Muscle layer of duodenum (tissue), 2 donors: Measurements from ENCODE around the gene COL4A6.
"Not testable (repeated sequence)": the region's sequence is repeated elsewhere in the genome, so short reads cannot be mapped to it uniquely, and the experiment has no call there.

Experiments used
- H3K27ac ChIP-seq: one replicate; pipeline ENCODE4 v1.7.0; 2013; ENCODE audit warnings: mild to moderate bottlenecking, low read length
- H3K27me3 ChIP-seq: one replicate; pipeline ENCODE4 v1.7.0; 2013; ENCODE audit warnings: low read depth, mild to moderate bottlenecking, control low read depth, low read length
- H3K36me3 ChIP-seq, 2 donors: one replicate each; pipeline ENCODE4 v1.7.0; 2013; ENCODE audit warnings: low read length in 2 of 2, control low read depth in 1 of 2, mild to moderate bottlenecking in 1 of 2; ENCODE audit not compliant: insufficient read depth in 2 of 2, control insufficient read depth in 1 of 2
- H3K4me1 ChIP-seq, 2 donors: one replicate each; pipeline ENCODE4 v1.7.0; 2013; ENCODE audit warnings: low read length in 2 of 2, mild to moderate bottlenecking in 2 of 2, control low read depth in 1 of 2, moderate library complexity in 1 of 2; ENCODE audit not compliant: insufficient read depth in 2 of 2, control insufficient read depth in 1 of 2
- H3K4me3 ChIP-seq, 2 donors: one replicate each; pipeline ENCODE4 v1.7.0; 2013; ENCODE audit warnings: low read length in 2 of 2, low read depth in 1 of 2, mild to moderate bottlenecking in 1 of 2
- H3K9me3 ChIP-seq, 2 donors: one replicate each; pipeline ENCODE4 v1.7.0; 2013; ENCODE audit warnings: low read length in 2 of 2, control low read depth in 1 of 2, mild to moderate bottlenecking in 1 of 2; ENCODE audit not compliant: control insufficient read depth in 1 of 2
- donor health status: healthy.

The COL4A6 gene

GRCh38 chrX:108438110-108438623 is at the start of gene COL4A6:
TSS of gene COL4A6 (minus strand) at chrX:108438422. CDS start at chrX:108438196, 226 bp downstream.
- Histone ChIP-seq H3K36me3 (no peaks in the 10 kb centered on the region), H3K27ac (peak within 1 kb of the TSS; percentile 14), H3K4me1 (no peaks in the 10 kb centered on the region), H3K9me3 (no peaks in the 10 kb centered on the region), H3K4me3 (peak within 1 kb of the TSS; percentile 68 to 71), H3K27me3 (no peaks in the 10 kb centered on the region)

DNA sequence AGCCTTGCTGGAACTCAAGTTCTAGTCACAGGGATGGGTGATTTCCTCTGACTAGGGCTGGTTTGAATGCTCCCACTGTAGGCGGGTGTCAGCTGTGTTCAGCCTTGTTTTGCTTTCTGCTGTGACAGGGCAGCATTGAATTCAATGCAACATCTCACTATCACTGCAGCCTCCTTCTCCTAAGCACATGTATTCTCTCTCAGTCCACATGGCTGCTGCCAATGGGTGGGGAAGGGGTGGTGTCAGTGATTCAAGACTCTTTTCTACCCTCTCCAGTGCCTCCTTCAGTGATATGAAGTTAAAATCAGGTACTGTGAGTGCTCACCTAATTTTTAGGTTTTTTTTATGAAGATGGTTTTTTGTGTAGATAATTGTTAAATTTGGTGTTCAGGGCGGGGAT is 47.7 kb upstream of the COL4A6 start:
- no peak overlapping the region for H3K4me3 ChIP-seq
- H3K4me1 ChIP-seq = no peaks in the 10 kb centered on the region
- no peak overlapping the region for H3K27ac ChIP-seq
- no peaks in the 10 kb centered on the region for H3K36me3 ChIP-seq
- H3K9me3 ChIP-seq = no peaks in the 10 kb centered on the region
- H3K27me3 ChIP-seq = no peaks in the 10 kb centered on the region

DNA sequence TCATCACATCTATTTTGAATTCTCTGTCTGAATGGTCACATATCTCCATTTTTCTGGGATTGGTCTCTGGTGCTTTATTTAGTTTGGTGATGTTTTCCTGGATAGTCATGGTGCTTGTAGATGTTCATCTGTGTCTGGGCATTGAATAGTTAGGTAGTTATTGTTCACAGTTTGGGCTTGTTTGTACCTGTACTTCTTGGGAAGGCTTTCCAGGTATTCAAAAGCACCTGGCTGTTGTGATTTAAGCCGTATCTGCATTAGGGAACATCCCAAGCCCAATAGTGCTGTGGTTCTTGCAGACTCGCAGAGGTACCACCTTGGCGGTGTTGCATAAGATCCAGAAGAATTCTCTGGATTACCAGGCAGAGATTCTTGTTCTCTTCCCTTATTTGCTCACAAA is 46.0 kb upstream of the COL4A6 start:
- H3K27ac ChIP-seq = no peak overlapping the region
- H3K27me3 ChIP-seq = no peaks in the 10 kb centered on the region
- no peaks in the 10 kb centered on the region for H3K4me1 ChIP-seq
- no peaks in the 10 kb centered on the region for H3K36me3 ChIP-seq
- no peak overlapping the region for H3K4me3 ChIP-seq
- no peaks in the 10 kb centered on the region for H3K9me3 ChIP-seq

- H3K9me3 ChIP-seq, H3K36me3 ChIP-seq, H3K27me3 ChIP-seq, H3K4me3 ChIP-seq, H3K27ac ChIP-seq, H3K4me1 ChIP-seq: not testable (repeated sequence)
Observed at GRCh38 chrX:108481528-108481927, 43.3 kb upstream of the COL4A6 start.

DNA sequence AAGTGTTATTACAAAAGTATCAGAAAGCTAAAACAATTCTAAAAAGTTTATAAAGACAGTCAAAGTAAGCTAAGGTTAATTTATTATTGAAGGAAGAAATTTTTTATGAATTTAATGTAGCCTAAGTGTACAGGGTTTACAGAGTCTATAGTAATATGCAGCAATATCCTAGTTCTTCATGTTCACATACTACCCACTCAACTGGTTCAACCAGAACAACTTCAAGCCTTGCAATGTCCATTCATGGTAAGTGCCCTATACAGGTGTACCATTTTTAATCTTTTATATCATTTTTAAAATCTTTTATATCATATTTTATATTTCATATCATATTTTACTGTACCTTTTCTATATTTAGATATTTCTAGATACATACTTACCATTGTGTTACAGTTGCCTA is 35.8 kb upstream of the COL4A6 start:
- H3K27ac ChIP-seq = no peak overlapping the region
- no peaks in the 10 kb centered on the region for H3K9me3 ChIP-seq
- no peaks in the 10 kb centered on the region for H3K4me1 ChIP-seq
- no peaks in the 10 kb centered on the region for H3K36me3 ChIP-seq
- no peak overlapping the region for H3K4me3 ChIP-seq
- H3K27me3 ChIP-seq = no peaks in the 10 kb centered on the region

DNA sequence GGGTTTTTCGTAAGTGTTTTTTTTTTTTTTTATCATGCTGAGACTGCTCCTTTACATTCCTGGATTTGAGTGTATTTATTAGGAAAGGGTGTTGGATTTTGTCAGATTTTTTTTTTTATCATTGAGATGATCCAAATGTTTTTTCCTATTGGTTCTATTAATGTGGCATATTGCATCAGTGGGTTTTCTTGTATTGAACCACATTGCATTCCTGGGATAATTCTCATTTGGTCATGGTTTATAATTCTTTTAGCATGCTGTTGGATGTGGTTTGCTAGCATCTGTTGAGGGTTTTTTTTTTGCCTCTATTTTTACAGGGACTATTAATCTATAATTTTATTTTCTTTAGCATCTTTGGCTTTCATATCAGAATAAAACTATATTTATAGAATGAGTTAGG is 30.3 kb upstream of the COL4A6 start:
- H3K27ac ChIP-seq = no peak overlapping the region
- no peaks in the 10 kb centered on the region for H3K4me1 ChIP-seq
- no peak overlapping the region for H3K4me3 ChIP-seq
- no peaks in the 10 kb centered on the region for H3K36me3 ChIP-seq
- H3K27me3 ChIP-seq = no peaks in the 10 kb centered on the region
- H3K9me3 ChIP-seq = no peaks in the 10 kb centered on the region

DNA sequence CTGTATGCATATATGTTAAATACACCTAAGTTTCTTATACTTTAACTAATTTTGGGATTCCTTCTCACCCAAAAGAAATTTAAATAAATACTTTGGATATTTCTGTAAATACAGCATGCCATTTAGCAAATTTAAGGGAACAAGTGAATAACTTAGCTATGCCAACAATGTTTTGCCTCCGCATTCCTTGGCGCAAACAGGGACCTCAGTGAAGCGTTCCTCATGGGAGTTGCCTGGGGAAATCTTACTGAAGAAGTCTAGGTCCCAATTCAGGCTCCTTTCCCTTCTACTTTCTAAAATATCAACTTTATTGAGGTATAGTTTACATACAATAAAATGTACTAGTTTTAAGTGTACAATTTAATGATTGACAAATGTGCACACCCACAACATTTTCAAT is 26.4 kb upstream of the COL4A6 start:
- H3K9me3 ChIP-seq = no peaks in the 10 kb centered on the region
- H3K4me3 ChIP-seq = no peak overlapping the region
- no peaks in the 10 kb centered on the region for H3K27me3 ChIP-seq
- H3K36me3 ChIP-seq = no peaks in the 10 kb centered on the region
- no peaks in the 10 kb centered on the region for H3K4me1 ChIP-seq
- no peak overlapping the region for H3K27ac ChIP-seq

DNA sequence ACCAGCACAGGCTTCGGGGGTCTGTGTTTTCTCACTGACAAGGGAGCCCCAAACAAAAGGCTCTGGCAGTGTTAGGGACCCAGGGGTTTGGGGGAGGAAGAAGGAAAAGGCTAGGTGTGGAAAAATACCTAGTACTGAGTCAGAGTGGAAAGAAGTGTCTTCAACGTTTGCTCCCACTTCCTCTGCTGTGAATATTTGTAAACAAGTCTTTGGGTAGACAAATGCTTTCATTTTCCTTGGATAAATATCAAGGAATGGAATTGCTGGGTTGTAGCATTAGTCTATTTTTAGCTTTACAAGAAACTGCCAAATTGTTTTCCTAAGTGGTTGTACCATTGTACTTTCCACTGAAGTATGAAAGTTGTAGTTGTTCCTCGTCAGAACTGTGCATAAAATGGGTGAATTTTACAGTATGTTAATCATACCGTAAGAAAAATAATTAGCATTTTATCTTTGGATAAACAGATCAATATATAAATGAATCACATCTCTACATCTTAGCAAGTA is 18.8 kb upstream of the COL4A6 start:
- Histone ChIP-seq H3K4me3 (no peak overlapping the region), H3K27ac (no peak overlapping the region), H3K4me1 (no peaks in the 10 kb centered on the region), H3K27me3 (no peaks in the 10 kb centered on the region), H3K36me3 (no peaks in the 10 kb centered on the region), H3K9me3 (no peaks in the 10 kb centered on the region)

- H3K27ac ChIP-seq = no peak overlapping the region
- H3K9me3 ChIP-seq = no peaks in the 10 kb centered on the region
- H3K4me1 ChIP-seq = no peaks in the 10 kb centered on the region
- H3K27me3 ChIP-seq = no peaks in the 10 kb centered on the region
- H3K36me3 ChIP-seq = no peaks in the 10 kb centered on the region
- H3K4me3 ChIP-seq = no peak overlapping the region
Observed at GRCh38 chrX:108453841-108454240, 15.6 kb upstream of the COL4A6 start.

- no peaks in the 10 kb centered on the region for H3K9me3 ChIP-seq
- no peaks in the 10 kb centered on the region for H3K27me3 ChIP-seq
- H3K4me1 ChIP-seq = peaks cover 0 to 6% of the 10 kb centered on the region in 2 donors
- H3K36me3 ChIP-seq = no peaks in the 10 kb centered on the region
- H3K4me3 ChIP-seq = no peak overlapping the region
- no peak overlapping the region for H3K27ac ChIP-seq
Observed at GRCh38 chrX:108447303-108447702, 9.1 kb upstream of the COL4A6 start.

DNA sequence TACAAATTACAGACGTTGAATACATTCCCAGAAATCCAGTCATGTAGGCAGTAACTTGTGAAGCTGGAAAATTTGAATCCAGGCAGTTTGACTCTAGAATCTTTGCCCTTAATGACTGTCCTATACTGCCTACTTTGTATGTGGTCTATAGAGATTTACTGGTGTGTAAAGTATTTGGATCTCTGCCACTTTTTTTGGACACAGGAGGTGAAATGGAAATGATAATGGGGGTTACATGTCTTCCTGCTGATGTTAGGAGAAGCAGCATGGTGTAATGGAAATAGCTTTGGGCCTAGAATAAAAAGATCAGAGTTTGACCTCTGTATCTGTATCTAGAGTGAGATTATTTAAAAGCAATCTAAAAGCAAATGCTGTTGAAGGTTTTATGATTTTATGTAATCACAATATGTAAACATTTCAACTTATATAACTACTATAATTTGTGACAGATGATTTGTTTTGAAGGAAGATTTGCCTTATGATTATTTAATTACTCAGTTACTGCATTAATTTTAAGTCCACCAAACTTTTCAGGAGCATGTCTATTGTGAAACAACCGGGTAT is 4.8 kb upstream of the COL4A6 start:
- no peaks in the 10 kb centered on the region for H3K9me3 ChIP-seq
- no peaks in the 10 kb centered on the region for H3K36me3 ChIP-seq
- H3K27me3 ChIP-seq = no peaks in the 10 kb centered on the region
- H3K4me3 ChIP-seq = peak overlapping the region; percentile 11 to 68
- peak overlapping the region; percentile 60 for H3K27ac ChIP-seq
- H3K4me1 ChIP-seq = peaks cover 0 to 6% of the 10 kb centered on the region in 2 donors
